HCT116 (cell line): ENCODE measurements around the gene ZNRF3. TPM values are rescaled to one million over a fixed set of nuclear protein-coding genes. Genes with fewer than 3 reads are reported as not detected.

Experiments
- ATAC-seq: fragments of 200-7000 bp; cut with Tn5 transposase; 2 replicates; pipeline ENCODE4 v1.9.1; 2020; ENCODE audit warnings: mild to moderate bottlenecking, moderate library complexity
- BruUV-seq: library from RNA; stranded (reverse); fragments of 400-500 nt; replicated peaks from 2 replicates; lab custom pipeline; 2021; lab: Mats Ljungman, UMichigan
- CTCF ChIA-PET: fragments of 300-600 bp; sonication (Branson Sonifier 250); formaldehyde crosslinking; loops from one replicate; lab custom pipeline; 2021; ENCODE audit warnings: antibody characterized with exemption; lab: Charles Lee
- POLR2A ChIA-PET: fragments of 300-600, 350-600 bp; sonication (Branson Sonifier 250); formaldehyde crosslinking; loops from one replicate; lab custom pipeline; 2021; ENCODE audit warnings: antibody characterized with exemption; lab: Charles Lee
- RAD21 ChIA-PET, 2 experiments: fragments of 300-600 bp; sonication (Branson Sonifier 250); formaldehyde crosslinking; loops; one replicate each; lab custom pipeline; 2023; ENCODE audit warnings: low total read pairs in 2 of 2; ENCODE audit not compliant: uncharacterized antibody in 2 of 2, unreplicated experiment in 2 of 2, low non-redundant PET in 1 of 2; lab: Charles Lee
- DNase-seq: peaks from one replicate; pipeline ENCODE4 v3.0.0-alpha.2; 2010; ENCODE audit warnings: low read depth, low spot score
- H2AFZ ChIP-seq: fragments of 200-600 bp; shearing (Covaris generic), sonication (generic); 2 replicates; pipeline ENCODE4 v1.6.1; 2017; ENCODE audit warnings: low read depth, mixed run types, mixed read lengths, antibody characterized with exemption, low read length; ENCODE audit not compliant: poor library complexity, severe bottlenecking
- H3K27ac ChIP-seq: 2 replicates; pipeline ENCODE4 v1.5.1; 2012; ENCODE audit warnings: low read depth, low read length
- H3K27me3 ChIP-seq: fragments of 200-600 bp; sonication (generic); 2 replicates; pipeline ENCODE4 v1.6.1; 2016; ENCODE audit warnings: mixed run types, low read length, mixed read lengths; ENCODE audit not compliant: insufficient read depth
- H3K36me3 ChIP-seq, 2 experiments: fragments of 200-500 bp in 1 of 2; fragments of 200-600 bp in 1 of 2; sonication (Bioruptor generic) in 1 of 2; sonication (generic) in 1 of 2; 2 replicates each; pipeline versions ENCODE4 v1.5.1 to v1.6.1; 2014 to 2016; ENCODE audit warnings: low read length in 2 of 2, inconsistent platforms in 1 of 2, mixed read lengths in 1 of 2, mixed run types in 1 of 2; ENCODE audit not compliant: insufficient read depth in 2 of 2, control insufficient read depth in 1 of 2
- H3K4me1 ChIP-seq, 2 experiments: fragments of 200-600 bp in 1 of 2; sonication (generic) in 1 of 2; 2 replicates each; pipeline versions ENCODE4 v1.5.1 to v1.6.1; 2012 to 2017; ENCODE audit warnings: low read length in 2 of 2, inconsistent platforms in 1 of 2, mild to moderate bottlenecking in 1 of 2, mixed read lengths in 1 of 2, mixed run types in 1 of 2, moderate library complexity in 1 of 2; ENCODE audit not compliant: insufficient read depth in 2 of 2, control insufficient read depth in 1 of 2
- H3K4me2 ChIP-seq: fragments of 200-600 bp; sonication (generic); 2 replicates; pipeline ENCODE4 v1.6.1; 2017; ENCODE audit warnings: mixed run types, low read length, mixed read lengths
- H3K4me3 ChIP-seq, 2 experiments: fragments of 200-600 bp in 1 of 2; sonication (generic) in 1 of 2; replicated peaks in 1 of 2; 2 replicates each; pipeline ENCODE4 v1.5.1; 2011 to 2016; ENCODE audit warnings: low read length in 2 of 2, control low read depth in 1 of 2, low read depth in 1 of 2, mild to moderate bottlenecking in 1 of 2, mixed read lengths in 1 of 2, mixed run types in 1 of 2
- H3K79me2 ChIP-seq: fragments of 200-600 bp; sonication (generic); 2 replicates; pipeline ENCODE4 v1.6.1; 2017; ENCODE audit warnings: mild to moderate bottlenecking, mixed run types, low read length, moderate library complexity, mixed read lengths; ENCODE audit not compliant: insufficient read depth
- H3K9ac ChIP-seq: fragments of 200-600 bp; sonication (generic); 2 replicates; pipeline ENCODE4 v1.6.1; 2016; ENCODE audit warnings: low read length, mixed read lengths
- H3K9me2 ChIP-seq: fragments of 200-600 bp; sonication (generic), shearing (Covaris generic); 2 replicates; pipeline ENCODE4 v1.6.1; 2017; ENCODE audit warnings: mixed run types, mild to moderate bottlenecking, moderate library complexity; ENCODE audit not compliant: insufficient read depth
- H3K9me3 ChIP-seq, 2 experiments: fragments of 200-500 bp in 1 of 2; fragments of 200-600 bp in 1 of 2; sonication (Bioruptor generic) in 1 of 2; sonication (generic) in 1 of 2; 2 replicates each; pipeline ENCODE4 v1.6.1; 2014 to 2017; ENCODE audit warnings: low read length in 2 of 2, mixed read lengths in 2 of 2, inconsistent platforms in 1 of 2, low read depth in 1 of 2, mild to moderate bottlenecking in 1 of 2, mixed run types in 1 of 2, moderate library complexity in 1 of 2; ENCODE audit not compliant: control insufficient read depth in 1 of 2, insufficient read depth in 1 of 2
- H4K20me1 ChIP-seq: fragments of 200-600 bp; sonication (generic), shearing (Covaris generic); 2 replicates; pipeline ENCODE4 v1.6.1; 2017; ENCODE audit warnings: mixed run types, mild to moderate bottlenecking, moderate library complexity; ENCODE audit not compliant: insufficient read depth
- ATF3 ChIP-seq: IDR thresholded peaks from 2 replicates; pipeline ENCODE4 v1.6.1; 2012
- CBX3 ChIP-seq: IDR thresholded peaks from 2 replicates; pipeline ENCODE4 v1.6.1; 2012; ENCODE audit warnings: low read depth
- CEBPB ChIP-seq: IDR thresholded peaks from 2 replicates; pipeline ENCODE4 v1.6.1; 2012; ENCODE audit warnings: low read depth
- CTCF ChIP-seq, 3 experiments: fragments of 200-600 bp in 1 of 3; sonication (generic) in 1 of 3; IDR thresholded peaks in 2 of 3; conservative IDR thresholded peaks in 1 of 3; 2 replicates each; pipeline ENCODE4 v1.5.1; 2012 to 2017; ENCODE audit warnings: low read depth in 2 of 3, low read length in 2 of 3, antibody characterized with exemption in 1 of 3, borderline replicate concordance in 1 of 3, control low read depth in 1 of 3, mild to moderate bottlenecking in 1 of 3, mixed read lengths in 1 of 3, mixed run types in 1 of 3, moderate library complexity in 1 of 3; ENCODE audit not compliant: insufficient read depth in 1 of 3
- EGR1 ChIP-seq: IDR thresholded peaks from 2 replicates; pipeline ENCODE4 v1.6.1; 2012; ENCODE audit warnings: low read depth
- EZH2 ChIP-seq: fragments of 200-600 bp; sonication (generic); IDR thresholded peaks from 2 replicates; pipeline ENCODE4 v1.6.1; 2017; ENCODE audit warnings: antibody characterized with exemption, mixed run types
- EZH2phosphoT487 ChIP-seq: fragments of 200-600 bp; IDR thresholded peaks from 2 replicates; pipeline ENCODE4 v1.6.1; 2018; ENCODE audit warnings: antibody characterized with exemption, borderline replicate concordance
- FOSL1 ChIP-seq: IDR thresholded peaks from 2 replicates; pipeline ENCODE4 v1.6.1; 2012; ENCODE audit warnings: low read depth
- JUND ChIP-seq: IDR thresholded peaks from 2 replicates; pipeline ENCODE4 v1.6.1; 2012
- MAX ChIP-seq: IDR thresholded peaks from 2 replicates; pipeline ENCODE4 v1.6.1; 2012
- POLR2A ChIP-seq: IDR thresholded peaks from 2 replicates; pipeline ENCODE4 v1.7.0; 2011; ENCODE audit warnings: borderline replicate concordance; ENCODE audit not compliant: insufficient read depth, insufficient read length; ENCODE audit errors: extremely low read depth
- POLR2AphosphoS5 ChIP-seq: IDR thresholded peaks from 2 replicates; pipeline ENCODE4 v1.6.1; 2011; ENCODE audit warnings: mild to moderate bottlenecking, low read depth, low read length, moderate library complexity
- RAD21 ChIP-seq: IDR thresholded peaks from 2 replicates; pipeline ENCODE4 v1.6.1; 2012; ENCODE audit warnings: low read depth, mild to moderate bottlenecking
- SIN3A ChIP-seq: IDR thresholded peaks from 2 replicates; pipeline ENCODE4 v1.6.1; 2012; ENCODE audit warnings: low read depth
- SP1 ChIP-seq: IDR thresholded peaks from 2 replicates; pipeline ENCODE4 v1.6.1; 2012; ENCODE audit warnings: low read depth
- SRF ChIP-seq: IDR thresholded peaks from 2 replicates; pipeline ENCODE4 v1.6.1; 2012; ENCODE audit warnings: low read depth
- TCF7L2 ChIP-seq: IDR thresholded peaks from 2 replicates; pipeline ENCODE4 v1.7.0; 2011; ENCODE audit warnings: borderline replicate concordance, inconsistent platforms; ENCODE audit not compliant: insufficient read depth, insufficient read length; ENCODE audit errors: extremely low read depth
- YY1 ChIP-seq: IDR thresholded peaks from 2 replicates; pipeline ENCODE4 v1.6.1; 2011; ENCODE audit warnings: low read length, low read depth, moderate library complexity, mild to moderate bottlenecking; ENCODE audit not compliant: insufficient replicate concordance; ENCODE audit errors: extremely low read depth
- ZFX ChIP-seq: fragments of 450-650 bp; IDR thresholded peaks from 2 replicates; pipeline ENCODE4 v1.6.1; 2017
- ZNF274 ChIP-seq: fragments of 200-500 bp; sonication (Bioruptor generic); IDR thresholded peaks from 2 replicates; pipeline ENCODE4 v1.6.1; 2014; ENCODE audit warnings: mild to moderate bottlenecking, low read depth, low read length, inconsistent platforms
- intact Hi-C: fragments of 100-400 bp; cut with micrococcal nuclease; formaldehyde crosslinking; loops from 2 replicates; pipeline ENCODE4 v1.10.0; 2022
- total RNA-seq: library from RNA; stranded (reverse); gene quantifications from one replicate; pipeline ENCODE4 v1.2.1, GENCODE V29; 2021; ENCODE audit not compliant: unreplicated experiment

Gene ZNRF3
- total RNA-seq, 1 experiment from 2014 or later: 12.2 TPM

- no peak for TF ChIP-seq ZNF274
- TF ChIP-seq EZH2: no peak
- peak; percentile 78 for TF ChIP-seq MAX
- peak; percentile 2; the same call in 1 of the 2 replicates for TF ChIP-seq RAD21
- peak; percentile 79 for TF ChIP-seq FOSL1
- no peak for TF ChIP-seq ATF3
- peak; percentile 83 for TF ChIP-seq JUND
- peak; percentile 44 for TF ChIP-seq EGR1
- TF ChIP-seq POLR2AphosphoS5: peak; percentile 50
Observed at GRCh38 chr22:29031227-29032011, 148.0 kb downstream of the ZNRF3 start (continued).

- Histone ChIP-seq H3K4me2 (peak overlapping the region; percentile 80), H3K4me1 (peaks cover 52 to 67% of the 10 kb centered on the region in 2 experiments), H3K4me3 (peak overlapping the region; percentile 45 to 57), H3K9ac (peak overlapping the region; percentile 68), H2AFZ (no peak overlapping the region), H3K9me3 (no peaks in the 10 kb centered on the region), H3K36me3 (no peaks in the 10 kb centered on the region), H3K9me2 (no peaks in the 10 kb centered on the region), H3K27ac (peak overlapping the region; percentile 97), H3K79me2 (peaks cover 15% of the 10 kb centered on the region; the same call in 1 of the 2 replicates), H4K20me1 (no peaks in the 10 kb centered on the region), H3K27me3 (no peaks in the 10 kb centered on the region)
- CTCF ChIA-PET: interaction anchor here (1.0 to 2.0 kb wide), 3 partner anchors 8 to 176 kb away, joined by 4 to 26 read pairs (median 7); no protein-coding TSS in a partner anchor
- no peak for DNase-seq
- intact Hi-C loops: no loop called here
- POLR2A ChIA-PET: interaction anchor here (1.6 to 2.5 kb wide), 2 partner anchors 114 to 232 kb away, joined by 6 to 16 read pairs; partner anchors contain the start of gene XBP1
- BruUV-seq: no TSS peak
- RAD21 ChIA-PET: interaction anchor here (0.9 to 2.0 kb wide), 4 partner anchors 8 to 149 kb away, joined by 3 to 7 read pairs (median 4); partner anchors contain the start of gene ZNRF3 (in 1 of the 2)
- TF ChIP-seq SIN3A: no peak
- TF ChIP-seq CBX3: no peak
- no peak for TF ChIP-seq RAD21
- TF ChIP-seq YY1: no peak
- TF ChIP-seq POLR2A: no peak
- peak; percentile 51 for TF ChIP-seq TCF7L2
- no peak for TF ChIP-seq SRF
- no peak for TF ChIP-seq ZNF274
- TF ChIP-seq FOSL1: no peak
- no peak for TF ChIP-seq EZH2phosphoT487
- 0 out of 6 replicates have a peak, but pooled peaks of 1 of the 3 experiments have one; percentile 3 for TF ChIP-seq CTCF (IDR thresholded peaks at IDR 0.05 in 2 of 3, conservative IDR thresholded peaks at IDR 0.05 in 1 of 3; ENCODE audit: borderline replicate concordance in 1 of 3, insufficient read depth in 1 of 3, low read depth in 2 of 3, low read length in 2 of 3)
- no peak for TF ChIP-seq CEBPB
- TF ChIP-seq SP1: no peak
- no peak for TF ChIP-seq MAX
- TF ChIP-seq ZFX: 0 out of 2 replicates have a peak, but pooled peaks have one; percentile 0
- no peak for TF ChIP-seq ATF3
- ATAC-seq: peak; percentile 17
Observed at GRCh38 chr22:29032014-29032475, 148.7 kb downstream of the ZNRF3 start.
